DMS114 treated with DMSO at 0.1 percent for 48 hours (cell line): ENCODE measurements around the gene MED27.
"Not testable (repeated sequence)": the region's sequence is repeated elsewhere in the genome, so short reads cannot be mapped to it uniquely, and the experiment has no call there.

Source experiments
- DNase-seq: peaks from one replicate; lab custom pipeline; 2025; ENCODE audit not compliant: unreplicated experiment; lab: John Stamatoyannopoulos, UW

MED27 gene

GRCh38 chr9:131937451-131937850, 142.2 kb downstream of the MED27 start:
- DNase-seq: no peak

DNA sequence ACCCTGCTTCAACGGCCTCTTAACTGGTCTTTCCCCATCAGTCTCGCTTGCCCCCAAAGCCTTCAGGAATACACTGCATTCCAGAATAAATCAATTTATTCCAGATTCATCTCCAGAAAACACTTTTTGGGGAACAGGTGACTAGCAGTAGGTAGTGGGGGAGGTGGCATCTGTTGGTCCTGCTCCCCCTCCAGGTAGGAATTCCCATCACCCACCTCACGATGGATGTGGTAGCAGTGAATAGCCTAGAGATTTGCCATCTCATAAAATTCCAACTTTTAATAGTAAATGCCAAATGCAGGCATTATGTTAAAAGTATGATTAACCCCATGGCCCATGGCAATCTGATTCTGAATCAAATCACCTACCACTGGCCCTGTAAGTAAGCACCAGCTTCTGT, 142.7 kb downstream of the MED27 start:
- DNase-seq: no peak

DNA sequence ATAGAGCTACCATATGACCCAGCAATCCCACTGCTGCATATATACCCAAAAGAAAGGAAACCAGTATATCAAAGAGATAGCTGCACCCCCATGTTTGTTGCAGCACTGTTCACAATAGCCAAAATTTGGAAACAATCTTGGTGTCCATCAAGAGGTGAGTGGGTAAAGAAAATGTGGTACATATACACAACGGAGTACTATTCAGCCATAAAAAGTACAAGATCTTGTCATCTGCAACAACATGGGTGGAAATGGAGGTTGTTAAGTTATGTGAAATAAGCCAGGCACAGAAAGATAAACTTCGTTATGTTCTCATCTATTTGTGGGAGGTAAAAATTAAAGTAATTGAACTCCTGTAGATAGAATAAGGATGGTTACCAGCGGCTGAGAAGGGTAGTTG, 145.0 kb downstream of the MED27 start:
- no peak for DNase-seq

DNA sequence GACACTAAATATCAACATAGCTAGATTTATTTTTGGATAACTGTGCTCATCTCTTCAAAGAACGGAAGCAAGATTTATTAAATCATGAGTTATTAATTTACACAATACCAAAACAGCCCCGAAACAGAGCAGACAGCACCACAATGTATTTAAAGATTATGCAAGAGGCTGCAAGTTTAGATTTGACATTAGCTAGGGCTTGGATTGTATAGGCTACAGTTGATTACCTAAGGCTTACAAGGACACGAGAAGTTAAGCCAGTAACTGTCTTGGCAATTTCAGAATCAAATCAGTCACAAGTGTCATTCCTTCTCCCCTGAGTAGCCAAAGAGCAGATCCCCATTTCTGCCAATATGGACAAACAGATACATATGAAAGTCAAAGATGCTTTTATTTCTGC, 152.6 kb downstream of the MED27 start:
- no peak for DNase-seq

- DNase-seq: no peak
Measured at GRCh38 chr9:131926360-131926922, 153.2 kb downstream of the MED27 start.

DNA sequence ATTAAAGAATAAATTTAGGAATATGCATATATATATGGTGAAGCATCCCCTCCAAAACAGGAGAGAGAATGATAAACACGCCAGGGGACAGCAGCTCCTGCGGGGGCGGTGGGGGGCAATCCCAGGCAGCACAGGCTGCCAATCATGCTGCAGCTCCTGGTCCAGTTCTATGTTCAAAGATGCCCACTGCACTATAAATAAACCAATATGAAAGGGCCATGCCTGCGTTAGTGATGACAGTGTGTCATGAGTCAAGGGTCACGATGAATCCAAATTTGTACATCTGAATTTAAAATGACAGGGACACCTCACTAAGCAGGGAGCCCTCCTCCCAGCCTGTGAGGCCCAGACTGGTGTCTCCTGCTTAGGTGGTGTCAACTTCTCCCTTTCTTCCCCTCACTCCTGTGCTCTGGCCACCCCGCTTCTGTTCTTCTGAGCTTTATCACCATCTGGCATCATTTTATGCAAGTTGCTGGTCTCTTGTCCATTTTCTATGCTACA, 153.9 kb downstream of the MED27 start:
- no peak for DNase-seq

DNA sequence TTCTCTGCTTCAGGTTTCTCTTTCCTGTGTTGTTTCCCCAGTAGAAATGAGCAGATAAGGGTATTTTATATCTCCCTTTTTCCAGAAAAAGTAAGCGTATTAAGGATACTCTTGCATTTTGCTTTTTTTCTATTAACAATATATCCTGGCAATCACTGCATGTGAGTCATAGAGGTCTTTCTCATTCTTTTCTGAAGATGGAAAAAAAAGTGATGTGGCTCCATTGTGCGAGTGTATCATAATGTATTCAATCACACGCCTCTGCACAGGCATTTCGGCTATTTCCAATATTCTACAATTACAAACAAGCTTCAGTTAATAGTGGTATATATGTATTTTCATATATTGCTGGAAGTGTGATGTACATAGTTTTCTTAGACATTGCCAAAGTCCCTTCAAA, 155.9 kb downstream of the MED27 start:
- no peak for DNase-seq

- no peak for DNase-seq
Measured at GRCh38 chr9:131923132-131923671, 156.5 kb downstream of the MED27 start.

DNA sequence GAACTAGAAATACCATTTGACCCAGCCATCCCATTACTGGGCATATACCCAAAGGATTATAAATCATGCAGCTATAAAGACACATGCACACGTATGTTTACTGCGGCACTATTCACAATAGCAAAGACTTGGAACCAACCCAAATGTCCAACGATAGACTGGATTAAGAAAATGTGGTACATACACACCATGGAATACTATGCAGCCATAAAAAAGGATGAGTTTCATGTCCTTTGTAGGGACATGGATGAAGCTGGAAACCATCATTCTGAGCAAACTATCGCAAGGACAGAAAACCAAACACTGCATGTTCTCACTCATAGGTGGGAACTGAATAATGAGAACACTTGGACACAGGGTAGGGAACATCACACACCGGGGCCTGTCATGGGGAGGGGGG, 158.0 kb downstream of the MED27 start:
- not testable (repeated sequence) for DNase-seq

DNA sequence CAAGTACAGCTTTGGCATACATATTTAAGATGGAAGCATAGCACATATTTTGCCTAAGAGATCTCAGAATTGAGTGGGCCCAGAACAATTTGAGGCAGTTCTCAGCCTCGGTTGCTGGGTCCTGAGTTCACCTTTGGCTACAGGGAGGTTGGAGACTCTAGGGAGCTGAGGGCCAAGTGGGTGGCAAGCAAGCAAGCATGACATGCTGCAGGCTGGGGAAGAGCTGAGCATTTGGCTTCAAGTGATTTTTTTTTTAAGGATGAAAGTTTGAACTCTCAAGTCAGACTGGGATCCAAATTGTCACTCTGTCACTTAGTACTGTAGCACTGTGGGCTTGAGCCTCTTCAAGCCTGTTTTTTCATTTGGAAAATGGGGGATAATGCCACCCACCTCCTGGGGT, 160.5 kb downstream of the MED27 start:
- no peak for DNase-seq

DNA sequence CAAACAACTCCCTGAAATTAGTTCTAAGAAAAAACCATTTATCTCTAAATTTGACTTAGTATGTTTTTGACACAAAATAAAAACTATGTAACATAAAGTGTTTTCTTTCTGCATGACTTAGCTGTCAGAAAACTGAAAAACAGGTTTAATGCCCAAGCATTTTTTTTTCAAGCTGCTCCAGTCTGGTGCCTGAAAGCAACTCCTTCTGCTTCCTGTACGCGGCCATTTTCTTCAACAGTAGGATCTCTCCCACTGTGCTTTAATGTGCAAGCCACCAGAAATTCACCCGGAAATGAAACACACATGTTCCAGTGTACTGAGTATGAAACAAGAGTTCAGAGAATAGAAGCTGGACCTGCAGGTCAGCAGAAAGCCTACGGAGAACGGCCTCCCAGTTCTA, 161.2 kb downstream of the MED27 start:
- DNase-seq: no peak

DNA sequence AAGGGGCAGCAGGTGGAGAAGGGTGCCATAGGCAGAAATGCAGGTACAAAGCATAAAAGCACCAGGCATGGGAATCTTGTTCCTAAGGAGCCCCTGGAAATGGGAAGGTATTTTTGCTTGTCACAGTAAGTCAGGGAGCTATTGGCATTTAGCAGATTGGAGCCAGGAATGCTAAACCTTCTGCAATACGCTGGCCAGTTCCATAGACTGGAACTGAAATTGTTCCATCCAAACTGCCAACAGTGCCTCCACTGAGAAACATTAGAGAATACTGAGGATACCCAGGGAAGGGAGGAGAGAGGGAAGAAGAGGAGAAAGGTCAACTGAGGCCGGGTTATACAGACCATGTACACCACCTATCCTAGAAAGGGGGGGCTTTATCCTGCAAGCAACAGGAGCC, 162.7 kb downstream of the MED27 start:
- no peak for DNase-seq

- DNase-seq: no peak
Measured at GRCh38 chr9:131915181-131915580, 164.5 kb downstream of the MED27 start.

GRCh38 chr9:131912671-131913070, 167.0 kb downstream of the MED27 start:
- DNase-seq: no peak

- DNase-seq: no peak
Measured at GRCh38 chr9:131912069-131912468, 167.6 kb downstream of the MED27 start.

GRCh38 chr9:131910572-131910971, 169.1 kb downstream of the MED27 start:
- DNase-seq: no peak

DNA sequence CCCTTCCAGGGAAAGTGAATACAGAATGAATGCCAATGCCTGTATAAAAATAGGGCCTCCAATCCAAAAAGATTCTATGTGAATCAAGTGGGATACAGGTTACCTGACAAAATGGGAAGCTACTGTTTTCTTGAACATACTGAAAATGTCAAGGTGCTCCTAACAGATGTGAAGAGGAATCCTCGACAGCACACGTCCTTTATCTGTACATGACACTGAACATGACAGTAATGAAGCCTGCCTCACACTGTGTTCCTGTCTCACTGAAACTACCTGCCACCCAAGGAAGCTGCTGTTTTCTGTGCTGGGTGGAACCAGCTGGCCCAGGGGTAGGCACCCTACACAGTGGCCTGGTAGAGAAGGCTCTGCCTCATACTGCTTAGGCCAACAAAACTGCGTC, 174.5 kb downstream of the MED27 start:
- DNase-seq: no peak

GRCh38 chr9:131899296-131900228, 180.1 kb downstream of the MED27 start:
- no peak for DNase-seq

- no peak for DNase-seq
Measured at GRCh38 chr9:131892902-131893500, 186.7 kb downstream of the MED27 start.

GRCh38 chr9:131892162-131892707, 187.4 kb downstream of the MED27 start:
- no peak for DNase-seq

GRCh38 chr9:131891598-131891997, 188.1 kb downstream of the MED27 start:
- no peak for DNase-seq
